ENCODE results near the gene MAOB.

The MAOB gene

DNA sequence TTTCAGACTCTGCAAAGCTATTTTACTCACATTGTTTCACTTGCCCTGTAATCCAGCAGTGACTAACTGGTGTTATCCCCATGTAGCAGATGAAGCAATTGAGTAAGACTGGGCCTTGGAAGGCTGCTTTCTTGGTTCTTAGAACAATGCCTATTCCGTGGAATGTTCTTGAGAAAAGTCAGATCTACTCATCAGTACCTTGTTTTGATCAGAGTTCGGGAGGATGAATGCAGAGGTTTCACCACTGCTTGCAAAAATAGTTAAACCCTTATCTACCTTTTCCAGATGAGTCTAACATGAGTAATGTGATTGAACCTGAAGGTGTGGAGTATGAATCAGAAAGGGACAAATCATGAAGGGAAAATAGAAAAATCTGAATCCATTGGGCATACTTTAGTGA is 1.8 kb downstream of the MAOB start:
- ATAC-seq = no peak
- no peak for TF ChIP-seq PPARA (CRISPR knock-in tag; IDR thresholded peaks at IDR 0.05; ENCODE audit: borderline replicate concordance)
- TF ChIP-seq ZNF8 (CRISPR knock-in tag; IDR thresholded peaks at IDR 0.05) = no peak
- TF ChIP-seq ISL1 (CRISPR knock-in tag; IDR thresholded peaks at IDR 0.05) = no peak
- TF ChIP-seq TOX (CRISPR knock-in tag; IDR thresholded peaks at IDR 0.05; ENCODE audit: borderline replicate concordance) = no peak
- TF ChIP-seq CREB5 (CRISPR knock-in tag; IDR thresholded peaks at IDR 0.05; ENCODE audit: low read depth) = no peak
- no peak for TF ChIP-seq GLIS3 (CRISPR knock-in tag; IDR thresholded peaks at IDR 0.05)
- TF ChIP-seq CSRNP3 (CRISPR knock-in tag; IDR thresholded peaks at IDR 0.05) = no peak
- TF ChIP-seq SNAI2 (CRISPR knock-in tag; IDR thresholded peaks at IDR 0.05) = no peak
- no peak for TF ChIP-seq ZNF70 (CRISPR knock-in tag; IDR thresholded peaks at IDR 0.05)
- no peak for TF ChIP-seq OSR1 (CRISPR knock-in tag; IDR thresholded peaks at IDR 0.05)
- TF ChIP-seq BACH2 (CRISPR knock-in tag; IDR thresholded peaks at IDR 0.05; ENCODE audit: borderline replicate concordance) = no peak
- no peak for TF ChIP-seq CSDC2 (CRISPR knock-in tag; IDR thresholded peaks at IDR 0.05)
- no peak for TF ChIP-seq ZFP30 (CRISPR knock-in tag; IDR thresholded peaks at IDR 0.05)

DNA sequence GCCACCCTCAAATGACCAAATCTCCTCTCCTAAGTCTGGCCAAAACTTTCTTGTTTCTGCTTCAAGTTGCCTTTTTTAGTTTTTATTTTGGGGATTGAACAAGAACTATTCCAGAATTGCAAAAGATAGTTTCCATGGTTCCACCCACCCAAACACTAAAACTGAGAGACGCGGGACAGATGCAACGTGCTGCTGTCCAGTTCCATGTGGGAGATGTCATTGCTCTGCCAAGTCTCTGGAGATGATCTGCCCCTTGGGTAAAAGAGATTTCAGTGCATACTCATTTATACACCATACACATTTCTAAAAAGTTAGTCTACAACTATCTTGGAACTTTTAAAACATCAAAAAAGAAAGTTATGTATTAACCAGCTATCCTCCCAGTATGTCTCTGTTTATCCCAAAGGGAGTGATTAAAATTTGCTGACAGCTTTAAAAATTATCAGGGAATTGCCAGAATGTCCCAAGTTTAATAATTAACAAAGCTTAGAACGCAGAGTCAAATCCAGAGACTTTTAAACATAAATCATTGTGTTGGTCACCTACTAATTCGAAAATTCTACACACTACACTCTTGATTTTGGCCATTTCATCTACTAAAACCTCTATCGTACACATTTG is 3.2 kb downstream of the MAOB start:
- TF ChIP-seq ZC3H10 (CRISPR knock-in tag; IDR thresholded peaks at IDR 0.05) (no peak), ZNF8 (CRISPR knock-in tag; IDR thresholded peaks at IDR 0.05) (no peak), CSRNP3 (CRISPR knock-in tag; IDR thresholded peaks at IDR 0.05) (no peak), ARNTL (CRISPR knock-in tag; IDR thresholded peaks at IDR 0.05; ENCODE audit: borderline replicate concordance, low read depth) (no peak), TOX (CRISPR knock-in tag; IDR thresholded peaks at IDR 0.05; ENCODE audit: borderline replicate concordance) (no peak), TSHZ2 (CRISPR knock-in tag; IDR thresholded peaks at IDR 0.05) (no peak)
- ATAC-seq = no peak

DNA sequence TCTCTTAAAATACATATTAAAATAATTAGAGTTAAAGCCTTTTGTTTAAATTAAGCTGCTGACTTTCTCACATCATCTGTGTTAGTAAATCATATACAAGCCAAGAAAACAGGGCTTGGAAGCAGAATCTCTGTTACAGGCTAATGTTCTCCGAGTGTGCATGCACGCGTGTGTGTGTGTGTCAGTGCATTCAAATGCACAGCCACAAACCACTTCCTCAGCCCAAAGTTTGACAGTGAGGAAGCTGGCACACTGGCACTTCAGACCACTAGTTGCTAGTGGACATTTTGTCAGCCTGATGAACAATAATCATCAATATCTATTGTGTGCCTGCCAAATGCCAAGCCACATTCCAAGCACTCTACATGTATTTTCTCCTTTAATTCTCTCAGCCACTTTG is 5.6 kb downstream of the MAOB start:
- ATAC-seq = no peak
- no peak for TF ChIP-seq PPARA (CRISPR knock-in tag; IDR thresholded peaks at IDR 0.05; ENCODE audit: borderline replicate concordance)
- TF ChIP-seq CSDC2 (CRISPR knock-in tag; IDR thresholded peaks at IDR 0.05) = no peak
- TF ChIP-seq ZFP3 (CRISPR knock-in tag; IDR thresholded peaks at IDR 0.05) = no peak
- TF ChIP-seq, protein P1, sequence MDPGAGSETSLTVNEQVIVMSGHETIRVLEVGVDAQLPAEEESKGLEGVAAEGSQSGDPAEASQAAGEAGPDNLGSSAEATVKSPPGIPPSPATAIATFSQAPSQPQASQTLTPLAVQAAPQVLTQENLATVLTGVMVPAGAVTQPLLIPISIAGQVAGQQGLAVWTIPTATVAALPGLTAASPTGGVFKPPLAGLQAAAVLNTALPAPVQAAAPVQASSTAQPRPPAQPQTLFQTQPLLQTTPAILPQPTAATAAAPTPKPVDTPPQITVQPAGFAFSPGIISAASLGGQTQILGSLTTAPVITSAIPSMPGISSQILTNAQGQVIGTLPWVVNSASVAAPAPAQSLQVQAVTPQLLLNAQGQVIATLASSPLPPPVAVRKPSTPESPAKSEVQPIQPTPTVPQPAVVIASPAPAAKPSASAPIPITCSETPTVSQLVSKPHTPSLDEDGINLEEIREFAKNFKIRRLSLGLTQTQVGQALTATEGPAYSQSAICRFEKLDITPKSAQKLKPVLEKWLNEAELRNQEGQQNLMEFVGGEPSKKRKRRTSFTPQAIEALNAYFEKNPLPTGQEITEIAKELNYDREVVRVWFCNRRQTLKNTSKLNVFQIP (CRISPR knock-in tag; IDR thresholded peaks at IDR 0.05; ENCODE audit: borderline replicate concordance, low read depth) = no peak
- TF ChIP-seq RARB (CRISPR knock-in tag; IDR thresholded peaks at IDR 0.05) = no peak
- TF ChIP-seq PATZ1 (CRISPR knock-in tag; IDR thresholded peaks at IDR 0.05; ENCODE audit: borderline replicate concordance) = no peak
- no peak for TF ChIP-seq SNAI2 (CRISPR knock-in tag; IDR thresholded peaks at IDR 0.05)
- no peak for TF ChIP-seq ZC3H10 (CRISPR knock-in tag; IDR thresholded peaks at IDR 0.05)
- TF ChIP-seq BACH2 (CRISPR knock-in tag; IDR thresholded peaks at IDR 0.05; ENCODE audit: borderline replicate concordance) = no peak
- no peak for TF ChIP-seq CREB5 (CRISPR knock-in tag; IDR thresholded peaks at IDR 0.05; ENCODE audit: low read depth)
- TF ChIP-seq ZFP30 (CRISPR knock-in tag; IDR thresholded peaks at IDR 0.05) = no peak
- no peak for TF ChIP-seq TCF4 (CRISPR knock-in tag; IDR thresholded peaks at IDR 0.05; ENCODE audit: borderline replicate concordance)
- no peak for TF ChIP-seq ZNF70 (CRISPR knock-in tag; IDR thresholded peaks at IDR 0.05)
- no peak for TF ChIP-seq TSHZ2 (CRISPR knock-in tag; IDR thresholded peaks at IDR 0.05)
- no peak for TF ChIP-seq ESRRG (CRISPR knock-in tag; IDR thresholded peaks at IDR 0.05)
- TF ChIP-seq ISL1 (CRISPR knock-in tag; IDR thresholded peaks at IDR 0.05) = no peak
